ENCODE measurements around the gene AMPD2.

DNA sequence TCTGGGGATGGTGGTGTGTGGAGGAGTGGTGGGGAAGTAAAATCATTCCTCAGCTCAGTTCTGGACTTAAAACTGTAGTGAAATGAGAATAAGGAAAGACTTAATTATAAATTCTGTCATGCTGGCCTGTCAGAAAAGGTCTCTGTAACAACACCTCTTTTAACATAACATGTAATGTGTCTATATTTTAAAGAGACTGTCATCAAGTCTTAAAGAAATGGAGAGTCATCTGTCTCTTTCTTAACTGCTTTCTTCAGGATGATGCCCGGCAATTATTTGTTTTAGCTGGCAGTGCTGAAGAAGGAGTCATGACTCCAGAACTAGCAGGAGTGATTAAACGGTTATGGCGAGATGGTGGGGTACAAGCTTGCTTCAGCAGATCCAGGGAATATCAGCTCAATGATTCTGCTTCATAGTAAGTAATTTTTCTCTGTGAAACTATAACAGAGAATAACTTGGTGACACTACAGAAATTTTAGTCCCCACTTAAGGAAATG is 40.6 kb upstream of the AMPD2 start:
- TF ChIP-seq JUND (IDR thresholded peaks at IDR 0.05) (no peak), HNF4G (IDR thresholded peaks at IDR 0.05) (no peak), SP1 (IDR thresholded peaks at IDR 0.05) (no peak)
- TF ChIP-seq, protein P1, sequence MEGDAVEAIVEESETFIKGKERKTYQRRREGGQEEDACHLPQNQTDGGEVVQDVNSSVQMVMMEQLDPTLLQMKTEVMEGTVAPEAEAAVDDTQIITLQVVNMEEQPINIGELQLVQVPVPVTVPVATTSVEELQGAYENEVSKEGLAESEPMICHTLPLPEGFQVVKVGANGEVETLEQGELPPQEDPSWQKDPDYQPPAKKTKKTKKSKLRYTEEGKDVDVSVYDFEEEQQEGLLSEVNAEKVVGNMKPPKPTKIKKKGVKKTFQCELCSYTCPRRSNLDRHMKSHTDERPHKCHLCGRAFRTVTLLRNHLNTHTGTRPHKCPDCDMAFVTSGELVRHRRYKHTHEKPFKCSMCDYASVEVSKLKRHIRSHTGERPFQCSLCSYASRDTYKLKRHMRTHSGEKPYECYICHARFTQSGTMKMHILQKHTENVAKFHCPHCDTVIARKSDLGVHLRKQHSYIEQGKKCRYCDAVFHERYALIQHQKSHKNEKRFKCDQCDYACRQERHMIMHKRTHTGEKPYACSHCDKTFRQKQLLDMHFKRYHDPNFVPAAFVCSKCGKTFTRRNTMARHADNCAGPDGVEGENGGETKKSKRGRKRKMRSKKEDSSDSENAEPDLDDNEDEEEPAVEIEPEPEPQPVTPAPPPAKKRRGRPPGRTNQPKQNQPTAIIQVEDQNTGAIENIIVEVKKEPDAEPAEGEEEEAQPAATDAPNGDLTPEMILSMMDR (IDR thresholded peaks at IDR 0.05; ENCODE audit: low read depth, low read length, missing input control) = no peak

All from liver (tissue), 3 donors.